HEK293 (cell line): ENCODE measurements around the gene ABCA2.

Experiments
- CTCF ChIA-PET: fragments of 350-600 bp; formaldehyde crosslinking; extraction: SDS; loops from one replicate; lab custom pipeline; 2021; ENCODE audit warnings: antibody characterized with exemption; lab: Yijun Ruan, JAX
- POLR2A ChIA-PET: fragments of 300-600 bp; formaldehyde crosslinking; extraction: SDS; loops from one replicate; lab custom pipeline; 2020; ENCODE audit warnings: antibody characterized with exemption, inconsistent platforms; lab: Yijun Ruan, JAX
- H3K27ac ChIP-seq: fragments of 200-500 bp; sonication (Bioruptor generic); 2 replicates; pipeline ENCODE4 v1.5.1; 2014; ENCODE audit warnings: low read depth, low read length, control low read depth, inconsistent platforms; ENCODE audit errors: extremely low read depth
- H3K36me3 ChIP-seq, 2 experiments: fragments of 200-500 bp in 1 of 2; sonication (Bioruptor generic) in 1 of 2; 1 replicate in 1 of 2; 2 replicates in 1 of 2; pipeline ENCODE4 v1.5.1; 2014 to 2017; ENCODE audit warnings: inconsistent platforms in 2 of 2, low read length in 2 of 2; ENCODE audit not compliant: control insufficient read depth in 2 of 2, insufficient read depth in 1 of 2
- H3K4me1 ChIP-seq: fragments of 200-500 bp; sonication (Bioruptor generic); 2 replicates; pipeline ENCODE4 v1.5.1; 2014; ENCODE audit warnings: mild to moderate bottlenecking, low read length, inconsistent platforms; ENCODE audit not compliant: control insufficient read depth, insufficient read depth
- H3K4me3 ChIP-seq: 2 replicates; pipeline ENCODE4 v1.5.1; 2011; ENCODE audit warnings: low read depth, mild to moderate bottlenecking, control low read depth, low read length, moderate library complexity
- H3K9me3 ChIP-seq: fragments of 200-500 bp; sonication (Bioruptor generic); 2 replicates; pipeline ENCODE4 v1.5.1; 2014; ENCODE audit warnings: low read depth, low read length, inconsistent platforms; ENCODE audit not compliant: control insufficient read depth, insufficient read depth
- OSR2 ChIP-seq: fragments of 450-650 bp; formaldehyde crosslinking; IDR thresholded peaks from 2 replicates; pipeline ENCODE4 v1.5.1; 2016; ENCODE audit warnings: missing biosample characterization, missing genetic modification characterization
- PRDM4 ChIP-seq: fragments of 450-650 bp; formaldehyde crosslinking; IDR thresholded peaks from 2 replicates; pipeline ENCODE4 v1.5.1; 2017; ENCODE audit warnings: missing biosample characterization, missing genetic modification characterization
- RBAK ChIP-seq: fragments of 450-650 bp; formaldehyde crosslinking; IDR thresholded peaks from 2 replicates; pipeline ENCODE4 v1.5.1; 2016; ENCODE audit warnings: missing biosample characterization, missing genetic modification characterization
- REST ChIP-seq: fragments of 450-650 bp; formaldehyde crosslinking; IDR thresholded peaks from 2 replicates; pipeline ENCODE4 v1.5.1; 2016; ENCODE audit warnings: missing biosample characterization, missing genetic modification characterization
- ZBTB44 ChIP-seq: fragments of 450-650 bp; IDR thresholded peaks from 2 replicates; pipeline ENCODE4 v1.5.1; 2018; ENCODE audit warnings: missing biosample characterization, mild to moderate bottlenecking, missing genetic modification characterization
- ZBTB48 ChIP-seq: fragments of 450-650 bp; formaldehyde crosslinking; IDR thresholded peaks from 2 replicates; pipeline ENCODE4 v1.5.1; 2016; ENCODE audit warnings: missing biosample characterization, missing genetic modification characterization
- ZFP3 ChIP-seq: fragments of 450-650 bp; formaldehyde crosslinking; IDR thresholded peaks from 2 replicates; pipeline ENCODE4 v1.5.1; 2016; ENCODE audit warnings: low read depth, missing biosample characterization, missing genetic modification characterization
- ZNF10 ChIP-seq: fragments of 450-650 bp; formaldehyde crosslinking; IDR thresholded peaks from 2 replicates; pipeline ENCODE4 v1.5.1; 2017; ENCODE audit warnings: missing biosample characterization, missing genetic modification characterization
- ZNF18 ChIP-seq: fragments of 450-650 bp; formaldehyde crosslinking; IDR thresholded peaks from 2 replicates; pipeline ENCODE4 v1.5.1; 2016; ENCODE audit warnings: missing biosample characterization, missing genetic modification characterization
- ZNF239 ChIP-seq: fragments of 450-650 bp; formaldehyde crosslinking; IDR thresholded peaks from 2 replicates; pipeline ENCODE4 v1.5.1; 2016; ENCODE audit warnings: missing biosample characterization, missing genetic modification characterization
- ZNF292 ChIP-seq: fragments of 450-650 bp; formaldehyde crosslinking; IDR thresholded peaks from 2 replicates; pipeline ENCODE4 v1.5.1; 2016; ENCODE audit warnings: low read depth, missing biosample characterization, missing genetic modification characterization, borderline replicate concordance
- ZNF324 ChIP-seq: fragments of 450-650 bp; formaldehyde crosslinking; IDR thresholded peaks from 2 replicates; pipeline ENCODE4 v1.5.1; 2016; ENCODE audit warnings: missing biosample characterization, missing genetic modification characterization
- ZNF501 ChIP-seq: fragments of 450-650 bp; formaldehyde crosslinking; IDR thresholded peaks from 2 replicates; pipeline ENCODE4 v1.5.1; 2016; ENCODE audit warnings: missing biosample characterization, missing genetic modification characterization
- ZNF600 ChIP-seq: fragments of 450-650 bp; formaldehyde crosslinking; IDR thresholded peaks from 2 replicates; pipeline ENCODE4 v1.5.1; 2016; ENCODE audit warnings: missing biosample characterization, missing genetic modification characterization
- ZNF621 ChIP-seq: fragments of 450-650 bp; formaldehyde crosslinking; IDR thresholded peaks from 2 replicates; pipeline ENCODE4 v1.5.1; 2017; ENCODE audit warnings: missing biosample characterization, missing genetic modification characterization
- ZNF837 ChIP-seq: fragments of 450-650 bp; formaldehyde crosslinking; IDR thresholded peaks from 2 replicates; pipeline ENCODE4 v1.5.1; 2016; ENCODE audit warnings: missing biosample characterization, missing genetic modification characterization

ABCA2 gene

GRCh38 chr9:137000177-137000930 is 27.7 kb downstream of the ABCA2 start (continued):
- no peak for TF ChIP-seq ZNF837 (tag by site-specific recombination)

- H3K27ac ChIP-seq: no peak overlapping the region
- no peak overlapping the region for H3K4me3 ChIP-seq
- POLR2A ChIA-PET: interaction anchor here (1.3 kb wide), 1 partner anchor 112 kb away, joined by 4 read pairs; the partner anchor contains the start of gene TRAF2
- no peaks in the 10 kb centered on the region for H3K9me3 ChIP-seq
- TF ChIP-seq ZFP3 (no peak), ZNF501 (tag by site-specific recombination) (no peak), ZNF600 (tag by site-specific recombination) (no peak), ZNF292 (tag by site-specific recombination) (no peak), RBAK (tag by site-specific recombination) (no peak), ZNF239 (tag by site-specific recombination) (no peak), REST (no peak), ZBTB48 (no peak), PRDM4 (no peak), ZNF18 (no peak), ZNF10 (no peak), ZNF324 (tag by site-specific recombination) (no peak), ZBTB44 (tag by site-specific recombination) (no peak), OSR2 (tag by site-specific recombination) (no peak), ZNF621 (tag by site-specific recombination) (no peak)
- TF ChIP-seq, all 188 proteins: peak for 0
- CTCF ChIA-PET: interaction anchor here (3.6 to 5.4 kb wide), 2 partner anchors 32 to 50 kb away, joined by 15 to 38 read pairs; partner anchors contain the start of gene ABCA2
- H3K36me3 ChIP-seq: peaks cover 0 to 18% of the 10 kb centered on the region in 2 experiments; a peak in 1 of 3 replicates
- peaks cover 5% of the 10 kb centered on the region for H3K4me1 ChIP-seq
Measured at GRCh38 chr9:136997830-136998234, 30.2 kb downstream of the ABCA2 start.
